WTC11 (cell line): ENCODE data around the gene TACC2. TPM values are rescaled to one million over a fixed set of nuclear protein-coding genes. Genes with fewer than 3 reads are reported as not detected.

Experiments used
- ATAC-seq: fragments of 200-7000 bp; cut with Tn5 transposase; 2 replicates; pipeline ENCODE4 v1.10.0; 2021; ENCODE audit warnings: mild to moderate bottlenecking, moderate library complexity
- CTCF ChIA-PET: fragments of 300-600 bp; sonication (Branson Sonifier 250); formaldehyde crosslinking; loops from one replicate; lab custom pipeline; 2021; ENCODE audit warnings: antibody characterized with exemption; lab: Charles Lee
- POLR2A ChIA-PET: fragments of 350-600 bp; sonication (Branson Sonifier 250); formaldehyde crosslinking; loops from one replicate; lab custom pipeline; 2021; ENCODE audit warnings: antibody characterized with exemption; lab: Charles Lee
- DNase-seq: peaks from one replicate; pipeline ENCODE4 v3.0.0; 2021; ENCODE audit warnings: low spot score
- H3K27ac Mint-ChIP-seq: 2 replicates; pipeline ENCODE4 v1.8.0; 2021; ENCODE audit warnings: mixed read lengths
- H3K27me3 Mint-ChIP-seq: 2 replicates; pipeline ENCODE4 v1.8.0; 2021; ENCODE audit warnings: low read depth, mild to moderate bottlenecking, moderate library complexity, mixed read lengths
- H3K36me3 Mint-ChIP-seq: 2 replicates; pipeline ENCODE4 v1.8.0; 2021; ENCODE audit warnings: mixed read lengths
- H3K4me1 Mint-ChIP-seq: 2 replicates; pipeline ENCODE4 v1.8.0; 2022; ENCODE audit warnings: mixed read lengths
- H3K4me3 Mint-ChIP-seq: 2 replicates; pipeline ENCODE4 v1.8.0; 2021; ENCODE audit warnings: mild to moderate bottlenecking, moderate library complexity, mixed read lengths
- H3K9me3 Mint-ChIP-seq: 2 replicates; pipeline ENCODE4 v1.8.0; 2021; ENCODE audit warnings: mixed read lengths
- AFF4 ChIP-seq: sonication (generic); formaldehyde crosslinking; IDR thresholded peaks from 2 replicates; pipeline ENCODE4 v1.8.1; 2023; ENCODE audit warnings: mild to moderate bottlenecking, missing genetic modification reagents, borderline replicate concordance
- ATF6 ChIP-seq: sonication (generic); formaldehyde crosslinking; IDR thresholded peaks from 2 replicates; pipeline ENCODE4 v1.8.1; 2023; ENCODE audit warnings: mild to moderate bottlenecking, missing genetic modification reagents
- CBFB ChIP-seq: sonication (generic); formaldehyde crosslinking; IDR thresholded peaks from 2 replicates; pipeline ENCODE4 v1.8.1; 2022; ENCODE audit warnings: mild to moderate bottlenecking, low read depth, missing genetic modification reagents
- E2F5 ChIP-seq: sonication (generic); formaldehyde crosslinking; IDR thresholded peaks from 2 replicates; pipeline ENCODE4 v1.8.1; 2022; ENCODE audit warnings: mild to moderate bottlenecking, moderate library complexity, missing genetic modification reagents
- EMX1 ChIP-seq: fragments of 250-450 bp; sonication (Bioruptor Pico); IDR thresholded peaks from 2 replicates; pipeline ENCODE4 v1.8.0; 2021; ENCODE audit warnings: mild to moderate bottlenecking
- ETV6 ChIP-seq: sonication (generic); formaldehyde crosslinking; IDR thresholded peaks from 2 replicates; pipeline ENCODE4 v1.8.1; 2022; ENCODE audit warnings: mild to moderate bottlenecking, missing genetic modification reagents
- IRF2 ChIP-seq: sonication (generic); formaldehyde crosslinking; IDR thresholded peaks from 2 replicates; pipeline ENCODE4 v1.8.0; 2022; ENCODE audit warnings: low read depth, missing genetic modification reagents, borderline replicate concordance
- NFE2L1 ChIP-seq: sonication (generic); formaldehyde crosslinking; IDR thresholded peaks from 2 replicates; pipeline ENCODE4 v1.8.1; 2023; ENCODE audit warnings: missing genetic modification reagents
- TEAD4 ChIP-seq: sonication (generic); formaldehyde crosslinking; IDR thresholded peaks from 2 replicates; pipeline ENCODE4 v1.8.0; 2022; ENCODE audit warnings: mild to moderate bottlenecking, missing genetic modification reagents
- ZNF138 ChIP-seq: sonication (generic); formaldehyde crosslinking; conservative IDR thresholded peaks from 2 replicates; pipeline ENCODE4 v1.8.1; 2022; ENCODE audit warnings: mild to moderate bottlenecking, moderate library complexity, missing genetic modification reagents
- ZNF219 ChIP-seq: sonication (generic); formaldehyde crosslinking; IDR thresholded peaks from 2 replicates; pipeline ENCODE4 v1.8.0; 2023; ENCODE audit warnings: missing genetic modification reagents, mild to moderate bottlenecking, borderline replicate concordance
- ZNF232 ChIP-seq: sonication (generic); formaldehyde crosslinking; IDR thresholded peaks from 2 replicates; pipeline ENCODE4 v1.8.0; 2022; ENCODE audit warnings: mild to moderate bottlenecking, missing genetic modification reagents
- ZNF317 ChIP-seq: sonication (generic); formaldehyde crosslinking; IDR thresholded peaks from 2 replicates; pipeline ENCODE4 v1.8.1; 2023; ENCODE audit warnings: low read depth, mild to moderate bottlenecking, moderate library complexity, missing genetic modification reagents, borderline replicate concordance
- ZNF425 ChIP-seq: fragments of 250-450 bp; sonication (Bioruptor Pico); conservative IDR thresholded peaks from 2 replicates; pipeline ENCODE4 v1.9.0; 2021; ENCODE audit warnings: mild to moderate bottlenecking
- total RNA-seq: library from RNA; stranded (reverse); gene quantifications from 3 replicates; pipeline ENCODE4 v1.2.3, GENCODE V29; 2021

TACC2 gene
- total RNA-seq, 1 experiment from 2014 or later = 28.9 TPM

GRCh38 chr10:122207163-122207562 lies 218.2 kb downstream of the TACC2 start:
- ChIA-PET CTCF (interaction anchor here (0.5 to 1.6 kb wide), 4 partner anchors 67 to 228 kb away, joined by 3 to 4 read pairs (median 4); no protein-coding TSS in a partner anchor), POLR2A (interaction anchor here (0.7 to 3.0 kb wide), 2 partner anchors 10 to 44 kb away, joined by 3 to 9 read pairs; no protein-coding TSS in a partner anchor)
- no peak overlapping the region for H3K4me3 Mint-ChIP-seq
- TF ChIP-seq ETV6 (no peak), IRF2 (CRISPR knock-in tag) (no peak), AFF4 (CRISPR knock-in tag) (no peak), ATF6 (CRISPR knock-in tag) (no peak), E2F5 (CRISPR knock-in tag) (no peak), ZNF232 (CRISPR knock-in tag) (no peak)
- H3K4me1 Mint-ChIP-seq = peaks cover 14% of the 10 kb centered on the region
- DNase-seq (no peak), ATAC-seq (no peak)
- H3K9me3 Mint-ChIP-seq = no peaks in the 10 kb centered on the region
- H3K27me3 Mint-ChIP-seq = no peaks in the 10 kb centered on the region
- H3K36me3 Mint-ChIP-seq = peaks cover 28% of the 10 kb centered on the region
- no peak overlapping the region for H3K27ac Mint-ChIP-seq

- ChIA-PET CTCF (interaction anchor here (0.5 to 1.6 kb wide), 4 partner anchors 67 to 227 kb away, joined by 3 to 4 read pairs (median 4); no protein-coding TSS in a partner anchor), POLR2A (interaction anchor here (0.7 to 3.0 kb wide), 2 partner anchors 10 to 44 kb away, joined by 3 to 9 read pairs; no protein-coding TSS in a partner anchor)
- H3K4me3 Mint-ChIP-seq = no peak overlapping the region
- ATAC-seq (no peak), DNase-seq (no peak)
- H3K36me3 Mint-ChIP-seq = peaks cover 29% of the 10 kb centered on the region
- peaks cover 14% of the 10 kb centered on the region for H3K4me1 Mint-ChIP-seq
- no peaks in the 10 kb centered on the region for H3K27me3 Mint-ChIP-seq
- TF ChIP-seq NFE2L1 (CRISPR knock-in tag) = no peak
- TF ChIP-seq IRF2 (CRISPR knock-in tag) = no peak
- TF ChIP-seq ZNF219 (CRISPR knock-in tag) = no peak
- TF ChIP-seq CBFB (CRISPR knock-in tag) = no peak
- TF ChIP-seq ZNF317 = no peak
- TF ChIP-seq TEAD4 (CRISPR knock-in tag) = no peak
- TF ChIP-seq EMX1 (CRISPR knock-in tag) = no peak
- no peak for TF ChIP-seq ZNF138 (CRISPR knock-in tag)
- TF ChIP-seq ZNF425 = no peak
- no peaks in the 10 kb centered on the region for H3K9me3 Mint-ChIP-seq
- H3K27ac Mint-ChIP-seq = peak overlapping the region; percentile 10; the same call in 1 of the 2 replicates
Measured at GRCh38 chr10:122207596-122207995, 218.6 kb downstream of the TACC2 start.
